OCI-LY7 (cell line): ENCODE measurements around the gene ZBTB33.

Experiments
- CTCF ChIP-seq: fragments of 200-600 bp; sonication (generic); conservative IDR thresholded peaks from 2 replicates; pipeline ENCODE4 v1.5.1; 2014; ENCODE audit warnings: mild to moderate bottlenecking, antibody characterized with exemption, low read length, moderate library complexity, mixed read lengths
- EZH2phosphoT487 ChIP-seq: fragments of 200-600 bp; sonication (generic); IDR thresholded peaks from 2 replicates; pipeline ENCODE4 v1.6.1; 2018; ENCODE audit warnings: low read depth, borderline replicate concordance, mild to moderate bottlenecking, mixed run types, antibody characterized with exemption, low read length, moderate library complexity, mixed read lengths

- TF ChIP-seq CTCF (no peak), EZH2phosphoT487 (no peak)
Measured at GRCh38 chrX:120290107-120290506, 39.5 kb downstream of the ZBTB33 start.
